ENCODE measurements around the gene ITPR1. TPM values are rescaled to one million over a fixed set of nuclear protein-coding genes. Genes with fewer than 3 reads are reported as not detected.

ITPR1 gene
- total RNA-seq, 2 donors from 2014 or later, result 119 to 177 TPM

- no peak for DNase-seq (ENCODE audit: low spot score)
- Mint-ChIP-seq H3K4me3 (no peak overlapping the region), H3K27ac (no peak overlapping the region), H3K36me3 (no peaks in the 10 kb centered on the region), H3K27me3 (no peaks in the 10 kb centered on the region), H3K9me3 (no peaks in the 10 kb centered on the region), H3K4me1 (ENCODE audit: low read depth in 2 of 2) (peaks cover 0 to 5% of the 10 kb centered on the region in 2 donors)
- ATAC-seq, result no peak
These were observed 384.1 kb downstream of the ITPR1 start for GRCh38 chr3:4877173-4877787.

GRCh38 chr3:4880850-4881249 is 387.7 kb downstream of the ITPR1 start:
- no peak overlapping the region for H3K4me3 Mint-ChIP-seq
- no peaks in the 10 kb centered on the region for H3K36me3 Mint-ChIP-seq
- no peak for ATAC-seq
- DNase-seq (ENCODE audit: low spot score), result no peak
- H3K27me3 Mint-ChIP-seq, result no peaks in the 10 kb centered on the region
- no peak overlapping the region for H3K27ac Mint-ChIP-seq
- peaks cover 7 to 10% of the 10 kb centered on the region in 2 donors for H3K4me1 Mint-ChIP-seq (ENCODE audit: low read depth in 2 of 2)
- H3K9me3 Mint-ChIP-seq, result no peaks in the 10 kb centered on the region

GRCh38 chr3:4882548-4882947 is 389.4 kb downstream of the ITPR1 start:
- no peaks in the 10 kb centered on the region for H3K9me3 Mint-ChIP-seq
- H3K36me3 Mint-ChIP-seq, result no peaks in the 10 kb centered on the region
- DNase-seq (ENCODE audit: low spot score) (no peak), ATAC-seq (no peak)
- peaks cover 16 to 22% of the 10 kb centered on the region in 2 donors for H3K4me1 Mint-ChIP-seq (ENCODE audit: low read depth in 2 of 2)
- H3K27me3 Mint-ChIP-seq, result no peaks in the 10 kb centered on the region
- no peak overlapping the region for H3K4me3 Mint-ChIP-seq
- no peak overlapping the region for H3K27ac Mint-ChIP-seq

- Mint-ChIP-seq H3K27me3 (no peaks in the 10 kb centered on the region), H3K4me3 (no peak overlapping the region), H3K36me3 (no peaks in the 10 kb centered on the region), H3K4me1 (ENCODE audit: low read depth in 2 of 2) (peaks cover 16 to 22% of the 10 kb centered on the region in 2 donors), H3K27ac (no peak overlapping the region), H3K9me3 (no peaks in the 10 kb centered on the region)
- DNase-seq (ENCODE audit: low spot score) (no peak), ATAC-seq (no peak)
These were observed 389.9 kb downstream of the ITPR1 start for GRCh38 chr3:4883011-4883410.

GRCh38 chr3:4884888-4885287 is 391.7 kb downstream of the ITPR1 start:
- ATAC-seq (no peak), DNase-seq (ENCODE audit: low spot score) (no peak)
- Mint-ChIP-seq H3K27me3 (no peaks in the 10 kb centered on the region), H3K4me3 (no peak overlapping the region), H3K4me1 (ENCODE audit: low read depth in 2 of 2) (peaks cover 34 to 37% of the 10 kb centered on the region in 2 donors), H3K9me3 (no peaks in the 10 kb centered on the region), H3K27ac (peak overlapping the region in 1 of 2 donors; percentile 45), H3K36me3 (peaks cover 6% of the 10 kb centered on the region)

- peaks cover 7% of the 10 kb centered on the region for H3K36me3 Mint-ChIP-seq
- DNase-seq (ENCODE audit: low spot score) (no peak), ATAC-seq (no peak)
- no peak overlapping the region for H3K4me3 Mint-ChIP-seq
- no peaks in the 10 kb centered on the region for H3K27me3 Mint-ChIP-seq
- peaks cover 36 to 39% of the 10 kb centered on the region in 2 donors for H3K4me1 Mint-ChIP-seq (ENCODE audit: low read depth in 2 of 2)
- H3K9me3 Mint-ChIP-seq, result no peaks in the 10 kb centered on the region
- H3K27ac Mint-ChIP-seq, result peak overlapping the region; percentile 45 to 74
These were observed 392.2 kb downstream of the ITPR1 start for GRCh38 chr3:4885316-4885715.

GRCh38 chr3:4886448-4886847 is 393.3 kb downstream of the ITPR1 start:
- H3K27ac Mint-ChIP-seq, result peak overlapping the region; percentile 74 to 87
- H3K36me3 Mint-ChIP-seq, result peaks cover 7% of the 10 kb centered on the region
- no peak for DNase-seq (ENCODE audit: low spot score)
- H3K9me3 Mint-ChIP-seq, result no peaks in the 10 kb centered on the region
- H3K27me3 Mint-ChIP-seq, result no peaks in the 10 kb centered on the region
- H3K4me1 Mint-ChIP-seq (ENCODE audit: low read depth in 2 of 2), result peaks cover 38 to 42% of the 10 kb centered on the region in 2 donors
- no peak overlapping the region for H3K4me3 Mint-ChIP-seq
- no peak for ATAC-seq

- Mint-ChIP-seq H3K4me3 (no peak overlapping the region), H3K27me3 (no peaks in the 10 kb centered on the region), H3K27ac (peak overlapping the region; percentile 74 to 87), H3K9me3 (no peaks in the 10 kb centered on the region), H3K4me1 (ENCODE audit: low read depth in 2 of 2) (peaks cover 41 to 45% of the 10 kb centered on the region in 2 donors), H3K36me3 (peaks cover 7% of the 10 kb centered on the region)
- no peak for ATAC-seq
- DNase-seq (ENCODE audit: low spot score), result no peak
These were observed 394.0 kb downstream of the ITPR1 start for GRCh38 chr3:4887177-4887576.

- Mint-ChIP-seq H3K27me3 (no peaks in the 10 kb centered on the region), H3K4me1 (ENCODE audit: low read depth in 2 of 2) (peaks cover 47 to 51% of the 10 kb centered on the region in 2 donors), H3K36me3 (peaks cover 7% of the 10 kb centered on the region), H3K4me3 (peak overlapping the region; percentile 64), H3K27ac (peak overlapping the region; percentile 87 to 88), H3K9me3 (no peaks in the 10 kb centered on the region)
- ATAC-seq (peak; percentile 94 to 97), DNase-seq (ENCODE audit: low spot score) (peak; percentile 84)
These were observed 396.0 kb downstream of the ITPR1 start for GRCh38 chr3:4888913-4889846.

- peaks cover 46 to 54% of the 10 kb centered on the region in 2 donors for H3K4me1 Mint-ChIP-seq (ENCODE audit: low read depth in 2 of 2)
- H3K27ac Mint-ChIP-seq, result peak overlapping the region; percentile 87 to 88
- peak overlapping the region; percentile 64 for H3K4me3 Mint-ChIP-seq
- H3K27me3 Mint-ChIP-seq, result no peaks in the 10 kb centered on the region
- no peaks in the 10 kb centered on the region for H3K9me3 Mint-ChIP-seq
- H3K36me3 Mint-ChIP-seq, result peaks cover 7% of the 10 kb centered on the region
- ATAC-seq, result no peak
- no peak for DNase-seq (ENCODE audit: low spot score)
These were observed 396.7 kb downstream of the ITPR1 start for GRCh38 chr3:4889896-4890295.

GRCh38 chr3:4894891-4895530 is 401.9 kb downstream of the ITPR1 start:
- ATAC-seq (no peak), DNase-seq (ENCODE audit: low spot score) (no peak)
- H3K4me1 Mint-ChIP-seq (ENCODE audit: low read depth in 2 of 2), result peaks cover 45 to 58% of the 10 kb centered on the region in 2 donors
- no peak overlapping the region for H3K4me3 Mint-ChIP-seq
- H3K27ac Mint-ChIP-seq, result peak overlapping the region; percentile 36 to 58
- no peaks in the 10 kb centered on the region for H3K27me3 Mint-ChIP-seq
- no peaks in the 10 kb centered on the region for H3K36me3 Mint-ChIP-seq
- H3K9me3 Mint-ChIP-seq, result no peaks in the 10 kb centered on the region

GRCh38 chr3:4895838-4896237 is 402.7 kb downstream of the ITPR1 start:
- H3K9me3 Mint-ChIP-seq, result no peaks in the 10 kb centered on the region
- H3K36me3 Mint-ChIP-seq, result no peaks in the 10 kb centered on the region
- peaks cover 51 to 62% of the 10 kb centered on the region in 2 donors for H3K4me1 Mint-ChIP-seq (ENCODE audit: low read depth in 2 of 2)
- H3K4me3 Mint-ChIP-seq, result no peak overlapping the region
- H3K27ac Mint-ChIP-seq, result peak overlapping the region; percentile 36 to 58
- ATAC-seq, result no peak
- H3K27me3 Mint-ChIP-seq, result no peaks in the 10 kb centered on the region
- DNase-seq (ENCODE audit: low spot score), result no peak
